ENCODE data around the gene RESP18.

- TF ChIP-seq CTCF (IDR thresholded peaks at IDR 0.05) = no peak
- no peak for TF ChIP-seq POLR2A (IDR thresholded peaks at IDR 0.05)
- TF ChIP-seq EP300 (IDR thresholded peaks at IDR 0.05) = no peak
These were observed 52.5 kb downstream of the RESP18 start for GRCh38 chr2:219279916-219280516.

All from sigmoid colon (tissue), 4 donors.